GM21529 (cell line): Measurements from ENCODE around the gene PTPN21.
A peak's percentile ranks its signal among the peaks of the same experiment; 100 is the strongest.

Experiments
- ATAC-seq: cut with Tn5 transposase; IDR thresholded peaks from one replicate; pipeline ENCODE4 v1.9.1; 2021; ENCODE audit not compliant: unreplicated experiment

The PTPN21 gene

DNA sequence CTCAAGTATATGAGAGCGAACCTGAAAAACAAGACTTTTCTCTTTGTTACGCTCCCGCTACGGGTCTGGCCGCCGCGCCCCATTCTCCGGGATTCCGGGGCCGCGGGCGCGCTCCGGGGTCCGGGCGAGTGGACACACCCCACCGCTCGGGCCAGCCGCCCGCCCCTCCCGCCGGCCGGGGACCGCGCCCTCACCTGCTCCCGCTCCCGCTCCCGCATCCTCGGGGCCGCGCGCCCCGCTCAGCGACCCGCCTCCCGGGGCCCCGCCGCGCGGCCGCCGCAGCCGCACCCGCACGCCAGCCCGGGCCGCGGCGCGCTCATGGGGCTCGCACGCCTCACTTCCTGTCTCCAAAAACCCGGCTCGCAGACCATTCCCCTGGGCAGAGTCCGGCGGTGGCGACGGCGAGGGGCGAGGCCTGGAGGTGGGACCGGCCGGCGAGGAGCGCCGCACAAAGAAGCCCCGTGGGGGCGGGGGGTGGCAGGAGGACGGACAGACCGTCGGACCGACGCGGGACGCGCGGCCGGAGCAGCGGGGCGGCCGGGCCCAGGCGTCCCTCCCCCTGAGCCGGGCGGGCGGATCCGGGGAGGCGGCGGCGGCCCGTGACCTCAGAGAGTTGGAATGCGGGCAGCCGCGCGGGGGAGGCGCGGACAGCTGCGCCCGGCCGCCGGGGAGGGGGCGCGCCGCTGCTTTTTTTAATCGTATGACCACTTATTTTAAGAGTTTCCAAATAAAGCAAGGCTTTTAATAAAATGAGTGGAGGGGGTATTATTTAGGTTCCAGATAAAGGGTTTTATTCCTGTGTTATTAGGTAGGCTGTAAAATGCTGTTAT lies at the start of gene PTPN21:
Gene PTPN21, minus strand, starts transcription at position 551 of the 830 bp plus-strand sequence. CDS start 4,590 bp downstream, outside the sequence.
- ATAC-seq = peak; percentile 57

DNA sequence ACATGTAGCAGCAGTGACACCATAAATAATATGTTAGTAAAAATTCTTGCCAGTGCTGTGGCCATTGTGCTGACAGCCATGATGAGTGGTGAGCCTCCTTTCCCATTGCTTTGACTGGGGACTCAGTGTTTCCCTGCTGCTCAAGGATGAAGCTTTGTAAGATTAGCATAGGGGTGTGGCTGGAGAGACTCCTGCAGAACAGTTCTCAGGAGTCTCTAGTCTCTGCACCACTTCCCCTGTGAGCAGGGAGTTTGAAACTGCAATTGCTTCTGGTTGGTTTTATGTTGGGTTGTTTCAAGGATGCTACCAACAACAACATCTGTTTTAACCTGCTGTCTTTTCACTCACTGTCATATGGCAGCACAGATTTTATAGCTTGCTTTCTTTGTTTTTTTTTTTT lies 49.4 kb upstream of the PTPN21 start:
- ATAC-seq = no peak

DNA sequence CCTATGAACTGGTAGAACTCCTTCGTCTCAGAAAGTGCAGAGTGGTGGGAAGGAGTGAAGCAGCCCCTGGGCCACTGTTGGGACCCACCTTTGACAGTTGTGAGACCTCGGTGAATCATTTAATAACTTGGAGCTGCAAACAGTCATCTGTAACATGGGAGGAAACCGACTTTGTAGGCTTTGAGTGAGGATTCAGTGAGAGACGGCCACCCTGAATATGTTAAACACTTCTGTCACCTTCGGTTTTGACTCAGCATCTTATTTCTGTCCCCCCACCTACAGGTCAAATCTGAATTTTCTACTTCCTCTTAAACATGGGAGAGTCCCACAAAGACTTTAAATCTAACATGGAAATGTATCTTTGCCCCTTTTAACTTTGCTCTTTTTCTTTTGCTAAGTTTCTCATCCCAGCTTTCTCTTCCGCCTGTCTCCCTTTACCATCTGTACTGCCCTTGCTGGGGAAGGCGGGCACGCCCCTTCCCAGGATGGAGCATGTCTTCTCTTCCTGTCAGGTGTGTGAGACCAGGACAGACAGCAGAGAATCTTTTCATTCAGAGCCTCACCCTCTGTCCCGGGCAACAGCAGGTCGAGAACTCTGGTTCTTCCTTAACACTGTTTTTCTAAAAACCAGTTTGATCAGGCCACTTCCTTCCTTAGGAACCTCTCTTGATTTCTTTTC lies 45.1 kb upstream of the PTPN21 start:
- peak; percentile 91 for ATAC-seq

DNA sequence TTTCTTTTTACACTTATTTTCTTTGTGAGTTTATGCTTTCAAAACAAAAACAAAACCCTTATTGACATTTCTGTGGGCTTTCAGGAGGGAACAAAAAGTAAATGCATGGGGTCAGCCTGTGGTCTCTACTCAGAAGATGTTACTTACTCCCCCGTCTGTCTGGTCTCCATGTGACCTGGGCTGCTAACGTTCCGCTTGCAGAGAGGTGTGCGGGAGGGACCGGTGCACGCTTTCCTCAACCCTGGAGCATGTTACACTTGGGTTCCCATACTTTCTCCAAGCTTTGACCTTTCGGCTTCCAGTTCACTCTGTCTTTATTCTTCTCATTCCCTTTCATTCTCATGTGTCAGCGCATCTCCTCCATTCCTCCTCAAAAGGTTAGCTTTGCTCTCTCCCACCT lies 44.5 kb upstream of the PTPN21 start:
- ATAC-seq = peak; percentile 36

DNA sequence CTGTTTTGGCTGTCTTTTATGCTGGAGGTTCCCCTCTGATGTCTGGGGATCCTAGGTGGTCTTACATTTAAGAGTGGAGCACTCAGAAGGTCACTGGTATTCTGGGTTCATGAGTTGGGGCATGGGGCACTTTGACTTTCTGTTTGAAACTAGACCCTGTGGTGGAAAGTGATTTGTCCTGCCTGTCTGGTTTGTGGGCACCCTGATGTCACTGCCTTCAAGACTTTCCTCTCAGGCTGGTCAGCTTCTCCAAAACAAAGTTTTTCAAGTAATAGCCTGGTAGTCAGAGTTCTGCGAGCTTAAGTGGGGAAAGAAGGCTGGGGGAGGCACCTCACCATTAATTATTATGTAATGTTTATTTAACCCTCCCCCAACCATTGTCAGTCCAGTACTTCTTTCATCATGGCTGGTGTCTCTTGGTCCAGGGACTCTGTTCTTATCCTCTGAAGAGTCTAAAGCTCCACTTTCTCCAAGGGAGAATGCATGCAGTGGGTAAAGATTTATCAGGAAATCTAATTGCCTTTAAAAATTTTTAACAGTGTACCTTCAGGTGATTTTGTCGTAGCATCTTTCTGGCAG lies 43.4 kb upstream of the PTPN21 start:
- ATAC-seq = no peak

DNA sequence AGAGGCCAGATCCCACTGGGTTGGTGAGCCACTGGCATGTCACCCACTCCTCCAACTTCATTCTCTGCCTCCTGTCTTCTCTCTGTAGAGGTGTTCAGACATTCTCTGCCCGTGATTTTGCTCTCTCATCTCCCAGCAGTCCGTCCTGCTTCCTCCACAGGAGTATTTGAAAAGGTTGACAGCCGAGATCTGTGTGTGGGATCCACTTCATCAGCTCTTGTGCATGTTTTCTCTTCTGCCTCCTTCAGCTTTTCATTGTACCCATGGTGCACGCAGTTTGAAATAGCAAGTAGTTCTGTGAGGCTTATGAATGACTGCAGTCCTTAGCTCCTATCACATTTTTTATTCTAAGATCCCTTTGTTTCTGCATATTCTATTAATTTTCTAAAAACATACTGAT lies 42.8 kb upstream of the PTPN21 start:
- no peak for ATAC-seq

DNA sequence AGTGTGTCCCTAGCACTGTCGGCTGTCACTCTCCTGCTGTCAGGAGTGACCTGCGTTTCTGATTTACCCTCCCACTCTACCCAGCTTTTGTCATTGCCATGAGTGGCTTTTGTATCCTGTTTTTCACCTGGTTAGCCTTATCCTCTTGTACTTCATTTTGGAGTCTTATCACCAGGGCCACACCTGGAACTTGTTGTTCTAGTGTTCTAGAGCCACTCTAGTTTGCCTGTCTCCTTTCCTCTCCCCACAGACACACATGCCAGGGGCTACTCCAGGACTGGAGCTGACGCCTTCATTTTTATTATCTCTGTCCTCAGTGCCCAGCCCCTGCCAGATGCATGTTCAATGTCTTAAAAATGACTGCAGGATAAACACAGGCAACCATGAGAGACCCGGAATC lies 42.2 kb upstream of the PTPN21 start:
- no peak for ATAC-seq

DNA sequence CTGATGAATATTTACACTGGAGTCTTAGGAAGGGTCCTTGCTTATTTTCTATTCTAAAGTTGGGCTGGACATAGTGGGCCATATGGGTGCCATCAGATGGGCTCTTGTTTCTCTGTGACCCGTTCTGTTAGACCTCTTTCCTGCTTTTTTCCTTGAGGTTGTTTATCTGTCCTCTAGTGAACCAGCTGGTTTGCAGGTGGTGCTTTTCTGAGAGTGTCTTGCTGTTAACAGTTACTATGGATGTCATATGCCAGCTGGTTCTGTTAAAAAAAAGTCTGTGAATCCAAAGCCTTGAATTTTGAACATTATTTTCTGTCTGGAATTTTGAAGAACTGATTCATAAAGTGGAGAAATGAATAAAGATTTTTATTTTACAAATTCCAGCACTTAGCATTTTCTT lies 37.2 kb upstream of the PTPN21 start:
- no peak for ATAC-seq

DNA sequence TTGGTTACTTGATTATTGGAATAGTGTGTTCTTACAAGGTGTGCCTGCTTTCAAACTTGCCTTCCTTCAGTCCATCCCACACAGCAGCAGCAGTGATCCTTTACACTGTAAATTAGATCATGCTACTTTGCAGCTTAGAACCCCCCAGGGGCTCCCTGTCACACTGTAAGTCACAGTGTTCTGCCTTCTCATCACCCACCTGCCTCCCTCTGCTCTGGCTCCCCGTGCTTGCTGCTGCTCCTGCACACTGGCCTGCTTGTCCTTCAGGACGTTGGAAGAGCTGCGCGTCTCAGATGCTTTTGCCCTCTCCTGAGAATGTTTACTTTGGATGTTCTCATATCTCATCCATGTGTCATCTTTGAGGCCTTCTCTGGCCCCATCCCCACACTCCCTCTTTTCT lies 35.4 kb upstream of the PTPN21 start:
- no peak for ATAC-seq

DNA sequence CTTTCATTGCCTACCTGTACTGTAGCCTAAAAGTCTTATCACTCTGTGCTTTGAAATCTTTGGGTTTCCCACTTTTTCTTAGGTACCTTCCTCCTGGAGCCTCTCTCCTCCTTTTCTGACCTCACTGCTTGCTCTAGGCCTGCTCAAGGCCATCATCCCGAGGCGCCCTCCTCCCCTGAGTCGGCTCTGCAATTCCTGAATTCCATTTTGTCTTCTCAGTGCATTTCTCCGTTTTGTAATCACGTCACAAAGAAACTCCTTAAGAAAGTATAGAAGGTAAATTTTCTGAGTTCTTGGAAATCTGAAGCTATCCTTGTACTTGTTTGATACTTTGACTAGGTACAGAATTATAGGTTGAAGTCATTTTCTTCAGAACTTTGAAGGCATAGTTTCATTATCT lies 33.3 kb upstream of the PTPN21 start:
- no peak for ATAC-seq

DNA sequence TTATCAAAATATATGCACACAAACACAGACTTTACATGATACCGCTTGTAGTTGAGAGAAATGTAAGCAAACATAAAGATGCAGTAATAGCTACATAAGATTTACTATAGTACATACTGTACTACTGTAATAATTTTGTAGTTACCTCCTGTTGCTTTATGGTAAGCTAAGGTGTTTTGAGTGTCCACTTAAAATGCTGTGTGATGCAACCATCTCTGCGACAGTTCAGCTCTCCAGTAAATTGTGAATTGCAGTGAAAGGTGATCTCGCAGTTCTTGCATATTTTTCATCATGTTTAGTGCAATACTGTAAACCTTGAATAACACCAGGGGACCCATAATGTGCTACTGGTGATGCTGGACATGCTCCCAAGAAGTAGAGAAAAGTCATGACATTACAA lies 29.6 kb upstream of the PTPN21 start:
- ATAC-seq = no peak

DNA sequence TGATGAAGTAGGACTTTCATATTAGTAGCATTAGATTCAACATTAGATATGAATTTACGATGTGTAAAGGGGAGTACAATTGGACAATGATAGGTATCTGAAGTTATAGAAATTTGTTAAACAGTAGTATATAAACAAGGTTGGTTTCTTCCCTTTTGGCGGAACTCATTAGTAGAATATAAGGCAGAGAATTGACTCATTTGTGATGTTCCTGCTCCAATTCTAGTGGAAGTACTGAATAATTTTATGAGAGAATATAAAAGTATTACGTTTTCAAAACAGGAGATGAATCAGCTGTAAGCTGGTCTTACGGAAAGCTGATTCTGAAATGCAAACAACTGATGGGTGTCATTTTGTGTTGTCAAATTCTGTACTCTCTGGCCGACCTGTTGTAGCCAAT lies 21.4 kb upstream of the PTPN21 start:
- no peak for ATAC-seq

DNA sequence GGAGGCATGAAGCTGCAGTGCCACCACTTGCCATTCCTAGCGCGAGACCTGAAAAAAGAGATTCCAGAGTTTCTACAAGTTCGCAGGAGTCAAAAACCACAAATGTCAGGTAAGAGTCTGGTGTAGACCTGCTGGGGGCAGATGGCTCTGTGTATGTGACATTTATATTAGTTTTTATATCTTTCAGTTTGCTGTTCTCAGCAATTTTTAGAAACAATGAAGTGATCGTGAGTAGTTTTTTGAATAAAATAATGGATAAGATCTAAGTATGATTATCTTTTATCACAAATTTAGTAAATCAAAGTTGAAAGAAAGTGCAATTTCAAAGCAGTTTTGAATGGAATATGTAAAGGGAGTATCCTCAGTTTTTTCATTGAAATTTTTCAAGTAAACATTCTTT lies 17.3 kb upstream of the PTPN21 start:
- ATAC-seq = no peak

DNA sequence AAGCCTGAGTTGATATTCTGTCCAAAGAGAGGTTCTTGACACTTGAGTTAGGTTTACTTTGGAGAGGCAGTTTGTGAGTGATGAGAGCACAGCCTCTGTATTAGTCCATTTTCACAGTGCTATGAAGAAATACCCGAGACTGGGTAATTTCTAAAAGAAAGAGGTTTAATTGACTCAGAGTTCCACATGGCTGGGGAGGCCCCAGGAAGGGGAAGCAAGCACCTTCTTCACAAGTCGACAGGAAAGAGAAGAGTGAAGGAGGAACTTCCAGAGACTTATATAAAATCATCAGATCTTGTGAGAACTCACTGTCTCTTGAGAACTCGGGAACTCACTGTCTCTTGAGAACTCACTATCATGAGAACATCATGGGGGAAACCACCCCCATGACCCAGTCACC lies 13.4 kb upstream of the PTPN21 start:
- ATAC-seq = no peak

DNA sequence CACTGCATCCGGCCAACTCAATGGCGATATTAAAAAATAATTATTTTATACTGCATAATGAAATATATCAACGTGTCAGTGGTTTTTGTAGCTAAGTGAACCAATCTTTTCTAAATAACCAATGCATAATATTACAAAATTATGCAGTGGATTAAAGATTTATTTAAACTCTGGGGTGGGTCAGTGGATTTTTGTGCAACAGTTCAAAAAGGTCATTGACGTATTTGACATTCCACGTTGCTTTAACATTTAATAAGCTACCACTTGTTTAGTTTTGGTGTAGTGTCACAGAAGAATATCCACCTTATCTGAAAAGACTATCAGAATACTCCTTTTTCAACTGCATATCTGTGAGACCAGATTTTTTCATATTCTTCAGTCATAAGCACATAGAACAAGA lies 10.6 kb upstream of the PTPN21 start:
- ATAC-seq = no peak

DNA sequence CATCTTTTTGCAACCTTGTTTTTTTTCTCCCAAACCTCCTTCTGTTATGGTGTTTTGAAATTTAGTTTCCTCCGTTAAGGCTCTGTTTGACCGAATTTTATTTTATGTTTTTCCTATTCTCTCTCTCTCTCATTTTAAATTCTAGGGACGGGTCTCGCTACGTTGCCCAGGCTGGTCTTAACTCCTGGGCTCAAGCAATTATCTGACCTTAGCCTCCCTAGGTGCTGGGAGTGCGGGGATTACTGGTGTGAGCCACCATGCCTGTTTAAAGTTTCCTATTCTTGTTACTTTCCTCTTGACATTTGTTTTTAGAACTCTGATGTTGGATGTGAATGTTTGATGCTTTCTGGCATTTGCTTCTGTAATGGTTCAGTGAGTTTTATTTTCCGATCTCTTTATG lies 9.0 kb upstream of the PTPN21 start:
- ATAC-seq = no peak

DNA sequence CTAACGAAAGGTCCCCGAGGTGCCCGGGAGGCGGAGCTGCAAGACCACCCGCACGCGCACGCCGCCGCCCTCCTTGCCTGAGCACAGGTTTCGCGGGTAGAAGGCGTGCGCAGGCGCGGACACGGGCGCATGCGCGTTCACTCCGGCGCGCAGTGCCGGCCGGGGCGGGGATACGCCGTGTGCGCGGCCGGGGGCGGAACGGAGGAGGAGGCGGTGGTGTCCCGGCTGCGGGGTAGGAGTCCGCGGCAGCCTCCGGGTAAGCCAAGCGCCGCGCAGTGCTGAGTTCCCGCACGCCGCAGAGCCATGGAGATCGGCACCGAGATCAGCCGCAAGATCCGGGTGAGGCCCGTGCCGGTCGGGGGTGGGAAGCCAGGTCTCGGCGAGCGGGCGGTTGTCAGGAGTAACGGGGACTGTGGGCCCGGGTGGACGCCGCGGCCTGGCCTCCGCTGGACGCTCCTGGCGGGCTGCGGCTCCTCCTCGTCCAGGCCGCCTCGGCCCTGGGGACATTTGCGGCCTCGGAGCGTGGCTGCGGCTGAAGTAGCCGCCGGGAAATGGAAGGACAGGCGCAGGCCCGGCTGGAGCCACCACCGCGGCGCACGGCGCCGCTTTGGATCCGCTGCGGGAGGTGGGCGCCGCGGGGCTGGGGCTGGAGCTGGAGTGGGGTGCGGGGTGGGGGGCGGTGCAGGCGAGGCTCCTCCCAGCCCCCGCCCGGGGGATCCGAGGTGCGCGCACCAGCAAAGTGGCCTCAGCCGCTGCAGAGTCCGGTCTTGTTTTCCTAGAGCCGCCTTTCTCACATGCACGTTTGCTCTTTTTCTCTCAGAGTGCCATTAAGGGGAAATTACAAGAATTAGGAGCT lies 8.3 kb upstream of the PTPN21 start, which contains the start of gene ZC3H14:
Gene ZC3H14, plus strand, starts transcription at position 207 of the 856 bp plus-strand sequence. Its CDS starts 97 bp downstream, at position 304.
- ATAC-seq = peak; percentile 94

DNA sequence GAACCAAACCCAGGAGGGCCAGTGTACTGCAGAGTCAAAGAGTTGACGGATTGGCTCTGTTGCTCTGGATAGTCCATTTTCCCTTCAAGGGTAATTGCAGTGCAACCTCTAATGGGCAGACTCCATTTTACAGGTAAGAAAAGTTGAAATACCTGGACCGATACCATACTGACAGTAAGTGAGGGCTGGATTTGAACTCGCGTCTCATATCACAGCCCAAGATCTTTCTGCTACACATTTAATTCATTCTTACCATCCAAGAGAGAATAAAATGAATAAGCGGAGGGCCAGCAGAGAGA lies 7.7 kb upstream of the PTPN21 start:
- no peak for ATAC-seq

DNA sequence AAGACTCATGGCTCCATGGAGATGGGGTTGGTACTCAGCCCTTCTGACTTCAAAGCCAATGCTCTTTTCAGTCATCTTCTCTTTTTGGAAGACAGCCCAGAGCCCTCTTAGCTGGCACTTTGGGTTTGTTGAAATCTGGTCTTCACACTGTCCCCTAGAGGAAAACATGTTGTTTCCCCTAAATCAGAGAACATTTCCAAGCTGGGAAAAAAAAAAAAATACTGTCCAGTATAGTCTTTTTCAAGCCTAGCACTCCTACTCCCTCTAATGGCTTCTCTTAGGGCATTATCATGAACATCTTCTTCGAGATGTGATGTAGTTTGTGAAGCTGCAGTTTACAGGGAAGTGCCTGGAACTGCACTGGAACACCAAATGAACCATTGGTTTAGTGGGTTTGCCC lies 5.0 kb upstream of the PTPN21 start:
- ATAC-seq = no peak

DNA sequence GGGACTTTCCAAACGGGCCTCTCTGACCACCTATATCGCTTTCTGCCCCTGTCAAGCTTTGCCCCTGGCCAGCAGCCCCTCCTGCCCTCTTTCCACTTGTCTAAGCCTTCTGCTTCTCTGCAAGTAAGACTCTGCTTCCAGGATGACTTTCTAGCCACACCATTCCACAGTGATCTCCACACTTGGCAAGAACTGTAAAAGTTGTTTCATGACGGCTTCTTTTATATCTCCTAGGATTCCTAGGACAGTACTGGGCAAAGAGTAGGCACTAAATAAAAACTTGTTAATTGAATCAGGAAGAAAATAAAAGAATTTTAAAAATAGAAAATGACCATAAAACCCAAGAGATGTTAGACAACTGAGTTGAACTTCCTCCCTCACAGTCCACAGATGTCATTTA lies 1.8 kb upstream of the PTPN21 start:
- ATAC-seq = no peak

DNA sequence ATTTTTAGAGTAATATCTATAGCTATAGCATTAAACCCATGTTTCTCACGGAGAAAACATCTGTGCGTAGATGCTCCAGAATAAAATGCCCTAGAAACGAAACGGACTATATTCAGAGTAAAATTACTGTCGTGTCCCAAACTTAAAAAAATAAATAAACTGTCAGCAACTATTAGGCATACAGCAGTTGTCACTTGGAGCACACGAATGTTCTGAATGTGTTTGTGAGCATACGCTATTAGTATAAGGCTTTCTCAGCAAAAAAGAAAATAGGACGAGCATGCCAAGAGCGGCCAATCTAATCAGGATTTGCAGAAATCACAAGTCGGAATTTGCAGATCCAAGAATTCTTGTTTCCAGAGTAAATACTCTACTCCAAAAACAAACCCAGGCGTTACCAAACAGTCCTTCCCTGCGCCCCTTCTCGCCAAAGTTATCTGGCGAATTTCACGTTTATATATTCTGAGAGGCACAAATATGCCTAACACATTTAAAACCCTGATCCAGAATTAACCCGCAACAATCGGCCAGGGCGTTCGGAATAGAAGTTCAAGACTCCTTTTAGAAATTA lies 836 bp downstream of the PTPN21 start:
- ATAC-seq = no peak
